Muscle of leg (tissue), 11 donors: ENCODE results near the gene SOD1. TPM values are rescaled to one million over a fixed set of nuclear protein-coding genes. Genes with fewer than 3 reads are reported as not detected.
"Not testable (repeated sequence)": the region's sequence is repeated elsewhere in the genome, so short reads cannot be mapped to it uniquely, and the experiment has no call there.

Experiments used
- DNase-seq: peaks from one replicate; pipeline ENCODE4 v3.0.0; 2013
- H3K27ac ChIP-seq: one replicate; pipeline ENCODE4 v1.5.1; 2013; ENCODE audit warnings: mild to moderate bottlenecking, low read length, control low read depth
- H3K27me3 ChIP-seq: one replicate; pipeline ENCODE4 v1.6.1; 2013; ENCODE audit warnings: low read length; ENCODE audit not compliant: control insufficient read depth, insufficient read depth
- H3K36me3 ChIP-seq: one replicate; pipeline ENCODE4 v1.6.1; 2013; ENCODE audit warnings: low read length; ENCODE audit not compliant: control insufficient read depth, insufficient read depth
- H3K4me1 ChIP-seq: one replicate; pipeline ENCODE4 v1.6.1; 2013; ENCODE audit warnings: low read length; ENCODE audit not compliant: control insufficient read depth, insufficient read depth
- H3K4me3 ChIP-seq: one replicate; pipeline ENCODE4 v1.5.1; 2013; ENCODE audit warnings: low read length, control low read depth
- H3K9me3 ChIP-seq: replicated peaks from 2 replicates; pipeline ENCODE4 v1.6.1; 2013; ENCODE audit warnings: low read depth, low read length; ENCODE audit not compliant: control insufficient read depth
- WGBS: methylation state at CpG from one replicate; pipeline ENCODE4 v1.1.5; 2013; ENCODE audit warnings: missing lambda C conversion rate; ENCODE audit not compliant: insufficient coverage; 5-methylcytosine and 5-hydroxymethylcytosine counted together
- polyA plus RNA-seq, 8 donors: library from polyadenylated mRNA; unstranded; fragments of 120-200 nt; gene quantifications; one replicate each; pipeline versions ENCODE4 v1.2.1 to v1.2.3, GENCODE V29; 2013; ENCODE audit warnings: inconsistent platforms in 1 of 8, low replicate concordance in 1 of 8; ENCODE audit not compliant: insufficient read length in 8 of 8, insufficient read depth in 1 of 8
- total RNA-seq: library from RNA; stranded (reverse); fragments of 120-200 nt; gene quantifications from one replicate; pipeline ENCODE4 v1.2.4, GENCODE V29; 2013

The SOD1 gene
- total and polyA plus RNA-seq, 9 donors: 112 to 169 (median 130) TPM

DNA sequence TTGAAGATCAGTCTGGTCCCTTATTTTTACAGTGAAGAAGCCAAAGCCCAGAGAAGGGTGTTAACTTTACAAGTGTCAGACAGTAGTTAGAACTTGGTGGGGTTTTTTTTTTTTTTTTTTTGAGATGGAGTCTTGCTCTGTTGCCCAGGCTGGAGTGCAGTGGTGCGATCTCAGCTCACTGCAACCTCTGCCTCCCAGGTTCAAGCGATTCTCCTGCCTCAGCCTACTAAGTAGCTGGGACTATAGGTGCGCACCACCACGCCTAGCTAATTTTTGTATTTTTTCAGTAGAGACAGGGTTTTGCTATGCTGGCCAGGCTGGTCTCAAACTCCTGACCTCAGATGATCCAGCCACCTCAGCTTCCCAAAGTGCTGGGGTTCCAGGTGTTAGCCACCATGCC lies 6.4 kb downstream of the SOD1 start:
- H3K36me3 ChIP-seq: peaks cover 39% of the 10 kb centered on the region
- not testable (repeated sequence) for DNase-seq, H3K27ac ChIP-seq, H3K9me3 ChIP-seq, H3K27me3 ChIP-seq, H3K4me3 ChIP-seq, H3K4me1 ChIP-seq
- no CpG with 5 or more reads among the region's 4 CpGs for WGBS

- no peak overlapping the region for H3K4me3 ChIP-seq
- H3K36me3 ChIP-seq: peaks cover 42% of the 10 kb centered on the region
- no peaks in the 10 kb centered on the region for H3K4me1 ChIP-seq
- H3K9me3 ChIP-seq: no peaks in the 10 kb centered on the region
- no peak for DNase-seq
- no CpG with 5 or more reads among the region's 5 CpGs for WGBS
- no peak overlapping the region for H3K27ac ChIP-seq
- no peaks in the 10 kb centered on the region for H3K27me3 ChIP-seq
Measured at GRCh38 chr21:31666445-31667010, 7.0 kb downstream of the SOD1 start.

DNA sequence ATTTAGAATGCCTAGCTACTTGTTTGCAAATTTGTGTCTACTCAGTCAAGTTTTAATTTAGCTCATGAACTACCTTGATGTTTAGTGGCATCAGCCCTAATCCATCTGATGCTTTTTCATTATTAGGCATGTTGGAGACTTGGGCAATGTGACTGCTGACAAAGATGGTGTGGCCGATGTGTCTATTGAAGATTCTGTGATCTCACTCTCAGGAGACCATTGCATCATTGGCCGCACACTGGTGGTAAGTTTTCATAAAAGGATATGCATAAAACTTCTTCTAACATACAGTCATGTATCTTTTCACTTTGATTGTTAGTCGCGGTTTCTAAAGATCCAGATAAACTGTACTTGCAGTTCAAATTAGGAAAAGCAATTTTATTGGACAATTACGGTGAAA lies 7.6 kb downstream of the SOD1 start:
- H3K36me3 ChIP-seq: peaks cover 43% of the 10 kb centered on the region
- WGBS: 100% methylated on average over 1 of the region's 5 CpGs

DNA sequence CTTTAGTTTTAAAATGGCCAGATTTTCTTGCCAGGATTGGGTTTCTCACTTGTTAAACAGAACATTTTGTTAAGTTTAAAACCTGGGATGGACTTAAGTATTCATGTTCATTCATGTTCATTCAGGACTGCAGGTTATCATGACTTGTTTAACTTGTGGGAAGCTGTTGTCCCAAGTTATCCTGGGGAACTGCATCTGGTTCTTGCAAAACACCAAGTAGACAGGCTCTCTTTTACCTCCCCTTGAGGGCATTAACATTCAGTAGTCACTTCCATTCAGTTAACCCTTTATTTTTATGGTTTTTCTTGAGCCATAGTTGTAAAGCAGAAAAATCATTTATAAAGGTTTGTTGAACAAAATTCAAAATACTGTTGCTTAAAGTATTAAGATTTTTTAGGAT lies 8.1 kb downstream of the SOD1 start:
- Histone ChIP-seq H3K4me3 (no peak overlapping the region), H3K9me3 (no peaks in the 10 kb centered on the region), H3K27me3 (no peaks in the 10 kb centered on the region), H3K4me1 (no peaks in the 10 kb centered on the region), H3K27ac (no peak overlapping the region), H3K36me3 (peaks cover 43% of the 10 kb centered on the region)
- DNase-seq: no peak

More for the DNA sequence above, 7.6 kb downstream of the SOD1 start:
- Histone ChIP-seq H3K9me3 (no peaks in the 10 kb centered on the region), H3K27ac (no peak overlapping the region), H3K4me3 (no peak overlapping the region), H3K4me1 (no peaks in the 10 kb centered on the region), H3K27me3 (no peaks in the 10 kb centered on the region)
- no peak for DNase-seq

- Histone ChIP-seq H3K4me3 (no peak overlapping the region), H3K9me3 (no peaks in the 10 kb centered on the region), H3K36me3 (peaks cover 38% of the 10 kb centered on the region), H3K27ac (no peak overlapping the region), H3K4me1 (no peaks in the 10 kb centered on the region), H3K27me3 (no peaks in the 10 kb centered on the region)
- no CpG with 5 or more reads among the region's 2 CpGs for WGBS
- no peak for DNase-seq
Measured at GRCh38 chr21:31668651-31669491, 9.4 kb downstream of the SOD1 start.

DNA sequence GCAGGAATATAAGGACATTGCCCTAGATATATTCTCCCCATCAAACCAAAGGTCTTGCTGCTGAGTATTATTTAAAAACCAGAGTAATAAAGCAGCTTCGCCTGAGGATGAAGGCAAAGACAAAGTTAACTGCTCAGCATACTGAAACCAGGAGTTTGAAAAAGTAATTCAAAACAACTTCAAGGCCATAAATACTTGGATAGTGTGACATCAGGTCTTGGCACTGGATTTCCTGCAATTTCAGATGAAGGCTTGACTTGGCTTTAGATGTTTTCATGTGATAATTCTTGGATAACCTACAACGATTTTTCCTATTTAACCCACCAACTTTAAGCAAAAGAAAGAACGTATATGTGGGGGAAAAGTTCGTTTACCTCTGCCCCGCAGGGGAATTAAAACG lies 10.6 kb downstream of the SOD1 start:
- H3K27me3 ChIP-seq: no peaks in the 10 kb centered on the region
- peaks cover 31% of the 10 kb centered on the region for H3K36me3 ChIP-seq
- H3K27ac ChIP-seq: no peak overlapping the region
- no peaks in the 10 kb centered on the region for H3K4me1 ChIP-seq
- no CpG with 5 or more reads among the region's 6 CpGs for WGBS
- no peaks in the 10 kb centered on the region for H3K9me3 ChIP-seq
- peak; percentile 70 for DNase-seq
- H3K4me3 ChIP-seq: no peak overlapping the region

DNA sequence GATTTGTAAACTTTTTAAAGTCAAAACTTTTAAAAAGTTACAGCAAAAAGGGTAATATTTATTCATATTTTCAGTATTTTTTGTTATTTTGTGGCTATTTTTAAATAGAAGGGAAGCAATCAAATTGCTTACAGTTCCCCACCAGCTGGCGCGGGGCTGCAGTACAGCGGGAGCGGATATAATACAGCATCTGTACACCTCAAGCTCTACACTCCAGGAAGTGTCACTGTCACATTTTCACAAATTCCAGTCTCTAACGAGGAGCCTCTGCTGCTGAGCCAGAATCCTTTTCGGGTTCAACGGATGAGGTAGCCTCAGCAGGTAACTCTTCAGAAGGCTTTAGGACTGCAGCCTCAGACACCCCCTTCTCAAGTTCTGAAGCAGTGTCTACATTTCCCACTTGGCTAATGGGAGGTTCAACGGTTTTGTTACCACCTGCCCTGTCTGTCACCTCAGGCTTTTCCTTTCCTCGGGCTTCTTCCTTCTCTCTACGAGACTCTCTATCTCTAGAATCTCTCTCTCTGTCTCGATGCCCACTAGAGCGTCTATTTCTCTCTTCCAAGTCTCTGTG lies 11.7 kb downstream of the SOD1 start:
- Histone ChIP-seq H3K9me3 (no peaks in the 10 kb centered on the region), H3K36me3 (peaks cover 30% of the 10 kb centered on the region), H3K4me1 (no peaks in the 10 kb centered on the region), H3K4me3 (no peak overlapping the region), H3K27me3 (no peaks in the 10 kb centered on the region), H3K27ac (no peak overlapping the region)
- WGBS: 77% methylated on average over 12 of the region's 12 CpGs
- DNase-seq: no peak

GRCh38 chr21:31671931-31672330 lies 12.4 kb downstream of the SOD1 start:
- Histone ChIP-seq H3K9me3 (no peaks in the 10 kb centered on the region), H3K36me3 (peaks cover 26% of the 10 kb centered on the region), H3K27me3 (no peaks in the 10 kb centered on the region), H3K27ac (no peak overlapping the region), H3K4me3 (no peak overlapping the region), H3K4me1 (no peaks in the 10 kb centered on the region)
- 88% methylated on average over 15 of the region's 17 CpGs for WGBS
- no peak for DNase-seq

- H3K4me3 ChIP-seq: no peak overlapping the region
- no peak for DNase-seq
- no peaks in the 10 kb centered on the region for H3K9me3 ChIP-seq
- no peak overlapping the region for H3K27ac ChIP-seq
- no peaks in the 10 kb centered on the region for H3K4me1 ChIP-seq
- H3K27me3 ChIP-seq: no peaks in the 10 kb centered on the region
- H3K36me3 ChIP-seq: peaks cover 25% of the 10 kb centered on the region
- WGBS: no CpG with 5 or more reads among the region's 3 CpGs
Measured at GRCh38 chr21:31673321-31673912, 13.9 kb downstream of the SOD1 start.

- DNase-seq: no peak
- Histone ChIP-seq H3K9me3 (no peaks in the 10 kb centered on the region), H3K4me1 (no peaks in the 10 kb centered on the region), H3K27ac (no peak overlapping the region), H3K36me3 (peaks cover 23% of the 10 kb centered on the region), H3K27me3 (no peaks in the 10 kb centered on the region), H3K4me3 (no peak overlapping the region)
- 66% methylated on average over 5 of the region's 7 CpGs for WGBS
Measured at GRCh38 chr21:31675318-31675717, 15.8 kb downstream of the SOD1 start.
